GM12878 (cell line): ENCODE data around the gene TRABD2A. TPM values are rescaled to one million over a fixed set of nuclear protein-coding genes. Genes with fewer than 3 reads are reported as not detected.

Experiments used
- CUX1 ChIP-seq: IDR thresholded peaks from 2 replicates; pipeline ENCODE4 v1.6.1; 2012; ENCODE audit warnings: improper control_type of control experiment, low read depth, low read length; ENCODE audit not compliant: insufficient replicate concordance
- ELK1 ChIP-seq: IDR thresholded peaks from 2 replicates; pipeline ENCODE4 v1.6.1; 2012; ENCODE audit warnings: low read depth, low read length, improper control_type of control experiment
- FOXM1 ChIP-seq: IDR thresholded peaks from 2 replicates; pipeline ENCODE4 v1.6.1; 2012; ENCODE audit warnings: low read depth, mild to moderate bottlenecking, inconsistent platforms, low read length, moderate library complexity
- GATAD2B ChIP-seq: fragments of 450-650 bp; conservative IDR thresholded peaks from 2 replicates; pipeline ENCODE4 v1.6.1; 2017; ENCODE audit warnings: low read depth, mild to moderate bottlenecking, moderate library complexity
- HDAC2 ChIP-seq: fragments of 200-600 bp; sonication (generic); IDR thresholded peaks from 2 replicates; pipeline ENCODE4 v1.6.1; 2017
- HDGF ChIP-seq: fragments of 450-650 bp; IDR thresholded peaks from 2 replicates; pipeline ENCODE4 v1.6.1; 2016; ENCODE audit warnings: antibody characterized with exemption
- JUNB ChIP-seq: IDR thresholded peaks from 2 replicates; pipeline ENCODE4 v1.6.1; 2016; ENCODE audit warnings: antibody characterized with exemption, mild to moderate bottlenecking
- KAT2A ChIP-seq: conservative IDR thresholded peaks from 2 replicates; pipeline ENCODE4 v1.6.1; 2011; ENCODE audit warnings: low read depth, low read length; ENCODE audit not compliant: control insufficient read depth
- PML ChIP-seq: IDR thresholded peaks from 2 replicates; pipeline ENCODE4 v1.6.1; 2012; ENCODE audit warnings: low read length, inconsistent platforms
- RFX5 ChIP-seq: IDR thresholded peaks from 2 replicates; pipeline ENCODE4 v1.6.1; 2011; ENCODE audit warnings: low read depth, low read length, improper control_type of control experiment
- SPI1 ChIP-seq: IDR thresholded peaks from 2 replicates; pipeline ENCODE4 v1.6.1; 2011; ENCODE audit warnings: low read depth, mild to moderate bottlenecking, low read length, moderate library complexity, borderline replicate concordance; ENCODE audit not compliant: insufficient read depth
- SREBF1 ChIP-seq: IDR thresholded peaks from 2 replicates; pipeline ENCODE4 v1.6.1; 2012; ENCODE audit warnings: mild to moderate bottlenecking, low read length
- STAT3 ChIP-seq: IDR thresholded peaks from 2 replicates; pipeline ENCODE4 v1.6.1; 2011; ENCODE audit warnings: low read depth, low read length, improper control_type of control experiment
- YBX1 ChIP-seq: fragments of 450-650 bp; IDR thresholded peaks from 2 replicates; pipeline ENCODE4 v1.6.1; 2016; ENCODE audit warnings: antibody characterized with exemption
- ZNF592 ChIP-seq: fragments of 450-650 bp; IDR thresholded peaks from 2 replicates; pipeline ENCODE4 v1.6.1; 2017; ENCODE audit warnings: mild to moderate bottlenecking, moderate library complexity
- ZNF687 ChIP-seq: fragments of 450-650 bp; IDR thresholded peaks from 2 replicates; pipeline ENCODE4 v1.6.1; 2017; ENCODE audit warnings: mild to moderate bottlenecking, moderate library complexity
- polyA plus RNA-seq, 11 experiments: library from polyadenylated mRNA; depleted of rRNA in 4 of 11; unstranded in 6 of 11; stranded (reverse) in 5 of 11; fragments of >200 nt; fragmentation: Nextera tagmentation in 4 of 11; fragmentation: Illumina TruSeq in 1 of 11; extraction: Ambion mirVana in 4 of 11; extraction: Trizol in 1 of 11; gene quantifications; 1 replicate in 1 of 11; 2 replicates in 10 of 11; pipeline versions ENCODE4 v1.2.1 to v1.2.3, GENCODE V29; 2011 to 2016; ENCODE audit warnings: inconsistent platforms in 2 of 11, missing spikeins in 2 of 11, low read depth in 1 of 11
- total RNA-seq, 4 experiments: library from RNA; depleted of rRNA in 3 of 4; stranded (reverse); fragments of >200 nt in 3 of 4; fragmentation: Illumina TruSeq in 1 of 4; extraction: Trizol in 1 of 4; gene quantifications; 2 replicates each; pipeline versions ENCODE4 v1.2.1 to v1.2.3, GENCODE V29; 2013 to 2021

The TRABD2A gene
- total and polyA plus RNA-seq, 10 of the 15 experiments (the other 5 are each of a cell fraction or from before 2014, with no cell fraction given): 1.4 to 7.6 (median 4.1) TPM

- TF ChIP-seq SPI1 (no peak), SREBF1 (no peak), STAT3 (no peak), PML (no peak; the same call in 1 of the 2 replicates), RFX5 (no peak), YBX1 (no peak), KAT2A (no peak), FOXM1 (no peak), HDGF (peak; percentile 63), ZNF687 (no peak), ZNF592 (no peak), CUX1 (no peak), HDAC2 (no peak), JUNB (no peak), ELK1 (no peak), GATAD2B (no peak)
Observed at GRCh38 chr2:84906108-84906899, 25.4 kb upstream of the TRABD2A start (continued).
